GM12891 (cell line): ENCODE measurements around the gene ATP8A2.

Source experiments
- POLR2A ChIP-seq: IDR thresholded peaks from 2 replicates; pipeline ENCODE4 v1.6.1; 2011; ENCODE audit warnings: low read depth, low read length, control low read depth
- POLR2AphosphoS5 ChIP-seq: IDR thresholded peaks from 2 replicates; pipeline ENCODE4 v1.6.1; 2011; ENCODE audit warnings: low read depth, low read length, control low read depth
- SPI1 ChIP-seq: IDR thresholded peaks from 2 replicates; pipeline ENCODE4 v1.6.1; 2011; ENCODE audit warnings: low read depth, low read length, control low read depth

DNA sequence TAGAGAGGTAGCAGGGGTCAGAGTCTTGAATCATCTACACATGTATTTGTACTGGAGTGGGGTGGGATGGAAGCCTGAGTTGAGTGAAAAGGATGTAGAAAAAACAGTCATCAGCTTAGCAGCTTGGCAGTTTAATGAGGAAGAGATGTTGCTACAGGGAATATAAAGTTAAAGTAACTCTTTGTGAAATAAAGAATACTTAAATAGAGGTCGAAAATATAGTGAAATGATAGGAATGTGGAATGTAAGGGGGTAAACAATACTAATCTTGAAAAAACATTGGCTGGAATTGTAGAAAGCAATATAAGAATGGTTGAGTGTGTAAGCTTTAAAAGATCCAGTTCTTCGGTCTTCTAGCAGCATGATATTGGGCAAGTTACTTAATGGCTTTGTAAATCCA lies 47.7 kb upstream of the ATP8A2 start:
- TF ChIP-seq POLR2A, result no peak
- TF ChIP-seq POLR2AphosphoS5, result no peak
- TF ChIP-seq SPI1, result no peak
